GM10266 (cell line): ENCODE results near the gene GFM1.

ENCODE experiments used
- DNase-seq: peaks from one replicate; pipeline ENCODE4 v3.0.0; 2012; ENCODE audit errors: extremely low spot score
- CTCF ChIP-seq: IDR thresholded peaks from 2 replicates; pipeline ENCODE4 v1.5.1; 2012; ENCODE audit warnings: mild to moderate bottlenecking, low read depth; ENCODE audit not compliant: control insufficient read depth, insufficient read depth; ENCODE audit errors: missing control alignments

The GFM1 gene

GRCh38 chr3:158642005-158642404, 2.3 kb upstream of the GFM1 start:
- TF ChIP-seq CTCF: no peak
- DNase-seq: no peak

- TF ChIP-seq CTCF: no peak
- DNase-seq: no peak
Measured at GRCh38 chr3:158642474-158643210, 1.7 kb upstream of the GFM1 start.

- no peak for TF ChIP-seq CTCF
- DNase-seq: no peak
Measured at GRCh38 chr3:158649791-158650190, 5.5 kb downstream of the GFM1 start.

GRCh38 chr3:158651192-158651591, 6.9 kb downstream of the GFM1 start:
- no peak for TF ChIP-seq CTCF
- DNase-seq: no peak

GRCh38 chr3:158652463-158652862, 8.1 kb downstream of the GFM1 start:
- no peak for DNase-seq
- no peak for TF ChIP-seq CTCF

- DNase-seq: no peak
Measured at GRCh38 chr3:158658889-158659288, 14.6 kb downstream of the GFM1 start.

More at GRCh38 chr3:158658889-158659288, 14.6 kb downstream of the GFM1 start:
- no peak for TF ChIP-seq CTCF
